SK-N-SH (cell line): ENCODE data around the gene RAB38. TPM values are rescaled to one million over a fixed set of nuclear protein-coding genes. Genes with fewer than 3 reads are reported as not detected.

Experiments
- CTCF ChIA-PET: fragments of 300-600, 350-600 bp; formaldehyde crosslinking; extraction: SDS; loops from one replicate; lab custom pipeline; 2021; lab: Yijun Ruan, JAX
- POLR2A ChIA-PET: fragments of 350-600 bp; sonication (Branson Sonifier 250); formaldehyde crosslinking; extraction: SDS; loops from one replicate; lab custom pipeline; 2020; ENCODE audit warnings: antibody characterized with exemption, inconsistent platforms; lab: Yijun Ruan, JAX
- DNase-seq: peaks from one replicate; pipeline ENCODE4 v3.0.0; 2012
- H2AFZ ChIP-seq: fragments of 200-600 bp; sonication (generic); 2 replicates; pipeline ENCODE4 v1.8.1; 2016; ENCODE audit warnings: antibody characterized with exemption, mild to moderate bottlenecking, low read depth
- H3F3A ChIP-seq: fragments of 200-600 bp; sonication (generic); replicated peaks from 2 replicates; pipeline ENCODE3; 2016; ENCODE audit warnings: antibody characterized with exemption, mild to moderate bottlenecking; ENCODE audit not compliant: insufficient read depth
- H3K27ac ChIP-seq, 2 experiments: fragments of 200-500 bp in 1 of 2; fragments of 200-600 bp in 1 of 2; sonication (Bioruptor generic) in 1 of 2; sonication (generic), shearing (Covaris generic) in 1 of 2; 2 replicates each; pipeline versions ENCODE4 v1.5.1 to v1.6.1; 2014 to 2016; ENCODE audit warnings: low read depth in 2 of 2, inconsistent platforms in 1 of 2, low read length in 1 of 2, mild to moderate bottlenecking in 1 of 2, mixed read lengths in 1 of 2
- H3K27me3 ChIP-seq: fragments of 200-600 bp; sonication (generic), shearing (Covaris generic); 2 replicates; pipeline ENCODE4 v1.6.1; 2016; ENCODE audit warnings: mixed run types; ENCODE audit not compliant: insufficient read depth
- H3K36me3 ChIP-seq, 2 experiments: fragments of 200-500 bp in 1 of 2; fragments of 200-600 bp in 1 of 2; sonication (Bioruptor generic) in 1 of 2; sonication (generic) in 1 of 2; replicated peaks in 1 of 2; 2 replicates each; pipeline versions ENCODE3 to v1.5.1; 2014 to 2016; ENCODE audit warnings: low read length in 1 of 2, mild to moderate bottlenecking in 1 of 2; ENCODE audit not compliant: insufficient read depth in 2 of 2, control insufficient read depth in 1 of 2
- H3K4me1 ChIP-seq, 2 experiments: fragments of 200-500 bp in 1 of 2; fragments of 200-600 bp in 1 of 2; sonication (Bioruptor generic) in 1 of 2; sonication (generic), shearing (Covaris generic) in 1 of 2; 2 replicates each; pipeline versions ENCODE4 v1.5.1 to v1.6.1; 2014 to 2016; ENCODE audit warnings: low read depth in 1 of 2, low read length in 1 of 2, mixed run types in 1 of 2; ENCODE audit not compliant: insufficient read depth in 2 of 2, control insufficient read depth in 1 of 2
- H3K4me2 ChIP-seq: fragments of 200-600 bp; sonication (generic), shearing (Covaris generic); 2 replicates; pipeline ENCODE4 v1.6.1; 2017; ENCODE audit warnings: mixed run types
- H3K4me3 ChIP-seq, 2 experiments: fragments of 200-500 bp in 1 of 2; fragments of 200-600 bp in 1 of 2; sonication (Bioruptor generic) in 1 of 2; sonication (generic), shearing (Covaris generic) in 1 of 2; 2 replicates each; pipeline versions ENCODE4 v1.5.1 to v1.8.1; 2014 to 2016; ENCODE audit warnings: low read depth in 2 of 2, inconsistent platforms in 1 of 2, low read length in 1 of 2, mild to moderate bottlenecking in 1 of 2, mixed read lengths in 1 of 2, moderate library complexity in 1 of 2
- H3K79me2 ChIP-seq: fragments of 200-600 bp; sonication (generic); 2 replicates; pipeline ENCODE4 v1.8.1; 2017; ENCODE audit warnings: mild to moderate bottlenecking; ENCODE audit not compliant: insufficient read depth
- H3K9ac ChIP-seq: fragments of 200-600 bp; sonication (generic); 2 replicates; pipeline ENCODE4 v1.6.1; 2017; ENCODE audit warnings: mixed run types
- H3K9me2 ChIP-seq: fragments of 200-600 bp; sonication (generic); 2 replicates; pipeline ENCODE4 v1.6.1; 2017; ENCODE audit warnings: mixed run types
- H3K9me3 ChIP-seq: fragments of 200-600 bp; sonication (generic); 2 replicates; pipeline ENCODE4 v1.6.1; 2017; ENCODE audit warnings: mixed run types, mild to moderate bottlenecking, moderate library complexity
- H4K20me1 ChIP-seq: fragments of 200-600 bp; sonication (generic); 2 replicates; pipeline ENCODE4 v1.6.1; 2017; ENCODE audit warnings: mild to moderate bottlenecking, mixed run types; ENCODE audit not compliant: insufficient read depth
- ELF1 ChIP-seq: IDR thresholded peaks from 2 replicates; pipeline ENCODE4 v1.4.0; 2012
- FOSL2 ChIP-seq: IDR thresholded peaks from 2 replicates; pipeline ENCODE4 v1.4.0; 2012; ENCODE audit warnings: low read depth, mild to moderate bottlenecking, moderate library complexity, borderline replicate concordance
- FOXJ3 ChIP-seq: sonication (generic); formaldehyde crosslinking; IDR thresholded peaks from 2 replicates; pipeline ENCODE4 v1.5.1; 2020; ENCODE audit warnings: mild to moderate bottlenecking, missing genetic modification reagents
- FOXM1 ChIP-seq: IDR thresholded peaks from 2 replicates; pipeline ENCODE4 v1.4.0; 2012; ENCODE audit warnings: low read depth, mild to moderate bottlenecking
- IRF3 ChIP-seq: fragments of 150-350 bp; IDR thresholded peaks from 2 replicates; pipeline ENCODE4 v1.6.1; 2016; ENCODE audit warnings: mild to moderate bottlenecking, low read depth, low read length
- MEF2A ChIP-seq: IDR thresholded peaks from 2 replicates; pipeline ENCODE4 v1.4.0; 2012; ENCODE audit warnings: low read depth, borderline replicate concordance
- RCOR1 ChIP-seq: fragments of 150-350 bp; IDR thresholded peaks from 2 replicates; pipeline ENCODE4 v1.6.1; 2017; ENCODE audit warnings: antibody characterized with exemption, low read length
- RFX5 ChIP-seq: IDR thresholded peaks from 2 replicates; pipeline ENCODE4 v1.6.1; 2012; ENCODE audit warnings: mild to moderate bottlenecking, improper control_type of control experiment, low read length
- RXRA ChIP-seq: IDR thresholded peaks from 2 replicates; pipeline ENCODE4 v1.4.0; 2012; ENCODE audit warnings: low read depth, mild to moderate bottlenecking, borderline replicate concordance
- SIN3A ChIP-seq: IDR thresholded peaks from 2 replicates; pipeline ENCODE4 v1.6.1; 2012; ENCODE audit warnings: low read depth, mild to moderate bottlenecking, low read length, moderate library complexity, borderline replicate concordance
- SMC3 ChIP-seq: IDR thresholded peaks from 2 replicates; pipeline ENCODE4 v1.6.1; 2012; ENCODE audit warnings: low read depth, low read length, improper control_type of control experiment
- TAF1 ChIP-seq: IDR thresholded peaks from 2 replicates; pipeline ENCODE4 v1.6.1; 2012; ENCODE audit warnings: low read depth, mild to moderate bottlenecking, low read length, moderate library complexity, borderline replicate concordance
- TCF12 ChIP-seq: IDR thresholded peaks from 2 replicates; pipeline ENCODE4 v1.4.0; 2012
- YY1 ChIP-seq: IDR thresholded peaks from 2 replicates; pipeline ENCODE4 v1.4.0; 2012; ENCODE audit warnings: low read depth, mild to moderate bottlenecking
- ZBTB33 ChIP-seq: IDR thresholded peaks from 2 replicates; pipeline ENCODE4 v1.4.0; 2012; ENCODE audit warnings: low read depth, borderline replicate concordance
- WGBS: methylation state at CpG from one replicate; pipeline ENCODE4 v1.1.6; 2017; ENCODE audit warnings: low lambda C conversion rate; 5-methylcytosine and 5-hydroxymethylcytosine counted together
- polyA plus RNA-seq, 3 experiments: library from polyadenylated mRNA; depleted of rRNA; stranded (reverse); fragments of >200 nt; gene quantifications; 2 replicates each; pipeline ENCODE4 v1.2.3, GENCODE V29; 2012
- TF ChIP-seq, protein P1 (sequence below): IDR thresholded peaks from 2 replicates; pipeline ENCODE4 v1.4.0; 2012; ENCODE audit warnings: low read depth, borderline replicate concordance
- TF ChIP-seq, protein P2 (sequence below): IDR thresholded peaks from 2 replicates; pipeline ENCODE4; 2012

The RAB38 gene
- polyA plus RNA-seq, 1 of the 3 experiments (the other 2 are of a cell fraction): 0.66 TPM

DNA sequence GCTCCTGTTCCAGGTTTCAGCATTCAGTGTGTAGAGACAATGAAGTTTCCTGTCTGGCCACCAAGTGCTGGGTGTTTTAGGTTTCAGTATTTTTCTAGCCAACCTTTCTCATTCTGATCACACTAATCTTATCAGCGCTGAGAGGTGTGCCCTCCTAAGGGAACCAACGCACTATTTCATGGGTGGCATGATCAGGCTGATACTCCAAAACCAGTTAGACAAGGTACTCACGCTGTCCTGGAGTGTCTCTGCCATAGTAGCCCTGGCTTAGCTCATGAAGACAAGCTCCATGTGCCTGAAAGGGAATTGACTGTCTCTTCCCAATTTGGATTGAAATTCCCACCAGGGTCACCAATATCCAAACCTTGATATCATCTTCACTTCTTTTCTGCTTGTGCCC lies 8.0 kb upstream of the RAB38 start:
- H3K9me3 ChIP-seq: no peaks in the 10 kb centered on the region
- WGBS: 14% methylated on average over 3 of the region's 3 CpGs
- H3K27me3 ChIP-seq: no peaks in the 10 kb centered on the region; the same call in 1 of the 2 replicates
- no peak for TF ChIP-seq FOSL2
- TF ChIP-seq, protein P1, sequence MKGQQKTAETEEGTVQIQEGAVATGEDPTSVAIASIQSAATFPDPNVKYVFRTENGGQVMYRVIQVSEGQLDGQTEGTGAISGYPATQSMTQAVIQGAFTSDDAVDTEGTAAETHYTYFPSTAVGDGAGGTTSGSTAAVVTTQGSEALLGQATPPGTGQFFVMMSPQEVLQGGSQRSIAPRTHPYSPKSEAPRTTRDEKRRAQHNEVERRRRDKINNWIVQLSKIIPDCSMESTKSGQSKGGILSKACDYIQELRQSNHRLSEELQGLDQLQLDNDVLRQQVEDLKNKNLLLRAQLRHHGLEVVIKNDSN: no peak
- TF ChIP-seq, protein P2, sequence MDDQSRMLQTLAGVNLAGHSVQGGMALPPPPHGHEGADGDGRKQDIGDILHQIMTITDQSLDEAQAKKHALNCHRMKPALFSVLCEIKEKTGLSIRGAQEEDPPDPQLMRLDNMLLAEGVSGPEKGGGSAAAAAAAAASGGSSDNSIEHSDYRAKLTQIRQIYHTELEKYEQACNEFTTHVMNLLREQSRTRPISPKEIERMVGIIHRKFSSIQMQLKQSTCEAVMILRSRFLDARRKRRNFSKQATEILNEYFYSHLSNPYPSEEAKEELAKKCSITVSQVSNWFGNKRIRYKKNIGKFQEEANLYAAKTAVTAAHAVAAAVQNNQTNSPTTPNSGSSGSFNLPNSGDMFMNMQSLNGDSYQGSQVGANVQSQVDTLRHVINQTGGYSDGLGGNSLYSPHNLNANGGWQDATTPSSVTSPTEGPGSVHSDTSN: no peak
- TF ChIP-seq RCOR1: no peak
- no peak for TF ChIP-seq SIN3A
- TF ChIP-seq MEF2A: no peak
- no peak for TF ChIP-seq FOXM1
- no peak for TF ChIP-seq YY1
- TF ChIP-seq FOXJ3: no peak
- no peak for TF ChIP-seq IRF3
- no peak for TF ChIP-seq RFX5
- no peak for TF ChIP-seq TAF1
- TF ChIP-seq RXRA: no peak
- TF ChIP-seq SMC3: no peak
- no peak for TF ChIP-seq TCF12
- no peak for TF ChIP-seq ZBTB33
- no peak for TF ChIP-seq ELF1
- H3K36me3 ChIP-seq: no peaks in the 10 kb centered on the region
- no peaks in the 10 kb centered on the region for H4K20me1 ChIP-seq
- DNase-seq: no peak
- H3K9me2 ChIP-seq: no peaks in the 10 kb centered on the region
- no peak overlapping the region for H3K27ac ChIP-seq
- no peak overlapping the region for H3K9ac ChIP-seq
- H3F3A ChIP-seq: no peaks in the 10 kb centered on the region
- no peak overlapping the region for H2AFZ ChIP-seq
- H3K4me1 ChIP-seq: no peaks in the 10 kb centered on the region
- no peaks in the 10 kb centered on the region for H3K79me2 ChIP-seq
- H3K4me3 ChIP-seq: no peak overlapping the region
- H3K4me2 ChIP-seq: no peak overlapping the region
- CTCF ChIA-PET: no interaction called here
- POLR2A ChIA-PET: no interaction called here
